AG10803 (cell line): ENCODE results near the gene SLC15A2.

Experiments used
- DNase-seq: peaks from one replicate; pipeline ENCODE4 v3.0.0; 2010; ENCODE audit warnings: low read depth
- H3K4me3 ChIP-seq: 2 replicates; pipeline ENCODE4 v1.5.1; 2011; ENCODE audit warnings: mild to moderate bottlenecking, low read length, control low read depth
- CTCF ChIP-seq: conservative IDR thresholded peaks from 2 replicates; pipeline ENCODE4 v1.5.1; 2011; ENCODE audit warnings: mild to moderate bottlenecking, low read length, control low read depth, inconsistent platforms

SLC15A2 gene

GRCh38 chr3:121992601-121993560 lies 98.7 kb downstream of the SLC15A2 start:
- TF ChIP-seq CTCF: no peak
- no peak for DNase-seq
- no peak overlapping the region for H3K4me3 ChIP-seq
